ENCODE results near the gene ARRB1. TPM values are rescaled to one million over a fixed set of nuclear protein-coding genes. Genes with fewer than 3 reads are reported as not detected.

Gene ARRB1
- total and polyA plus RNA-seq, 12 donors: 4.9 to 54.2 (median 31.0) TPM

GRCh38 chr11:75262436-75262835, 89.0 kb downstream of the ARRB1 start:
- intact Hi-C loops (cut with DNase I): no loop called here

GRCh38 chr11:75261902-75262361, 89.5 kb downstream of the ARRB1 start:
- intact Hi-C loops (cut with DNase I): no loop called here
- Histone ChIP-seq H3K4me3 (no peak overlapping the region), H3K4me1 (replicated peaks in 1 of 2) (no peaks in the 10 kb centered on the region), H3K9me3 (replicated peaks in 1 of 3) (no peaks in the 10 kb centered on the region), H3K27ac (no peak overlapping the region), H3K27me3 (no peaks in the 10 kb centered on the region), H3K36me3 (replicated peaks in 1 of 2) (no peaks in the 10 kb centered on the region)
- WGBS, 4 donors: 83 to 87% (median 86%) methylated on average over 5 to 6 of the region's 6 CpGs
- TF ChIP-seq CTCF (IDR thresholded peaks at IDR 0.05) (no peak), POLR2A (IDR thresholded peaks at IDR 0.05) (no peak)
- DNase-seq: no peak

More at GRCh38 chr11:75262436-75262835, 89.0 kb downstream of the ARRB1 start:
- no peak for DNase-seq
- Histone ChIP-seq H3K4me3 (no peak overlapping the region), H3K9me3 (replicated peaks in 1 of 3) (no peaks in the 10 kb centered on the region), H3K4me1 (replicated peaks in 1 of 2) (no peaks in the 10 kb centered on the region), H3K36me3 (replicated peaks in 1 of 2) (no peaks in the 10 kb centered on the region), H3K27ac (no peak overlapping the region), H3K27me3 (no peaks in the 10 kb centered on the region)
- WGBS, 4 donors: 79 to 84% (median 82%) methylated on average over 4 of the region's 4 CpGs
- TF ChIP-seq CTCF (IDR thresholded peaks at IDR 0.05) (no peak), POLR2A (IDR thresholded peaks at IDR 0.05) (no peak)

GRCh38 chr11:75260396-75261170, 90.9 kb downstream of the ARRB1 start:
- Histone ChIP-seq H3K4me1 (replicated peaks in 1 of 2) (no peaks in the 10 kb centered on the region), H3K27me3 (no peaks in the 10 kb centered on the region), H3K27ac (no peak overlapping the region), H3K4me3 (no peak overlapping the region), H3K36me3 (replicated peaks in 1 of 2) (no peaks in the 10 kb centered on the region), H3K9me3 (replicated peaks in 1 of 3) (no peaks in the 10 kb centered on the region)
- intact Hi-C loops (cut with DNase I): no loop called here
- TF ChIP-seq CTCF (IDR thresholded peaks at IDR 0.05): no peak
- TF ChIP-seq POLR2A (IDR thresholded peaks at IDR 0.05): no peak
- WGBS, 4 donors: 50 to 58% (median 54%) methylated on average over 10 of the region's 10 CpGs
- DNase-seq: no peak

- no peaks in the 10 kb centered on the region for H3K9me3 ChIP-seq (replicated peaks in 1 of 3)
- intact Hi-C loops (cut with DNase I): no loop called here
- H3K27ac ChIP-seq: no peak overlapping the region
- DNase-seq: no peak
- H3K4me1 ChIP-seq (replicated peaks in 1 of 2): no peaks in the 10 kb centered on the region
- H3K27me3 ChIP-seq: no peaks in the 10 kb centered on the region
- H3K4me3 ChIP-seq: no peak overlapping the region
- H3K36me3 ChIP-seq (replicated peaks in 1 of 2): no peaks in the 10 kb centered on the region
- TF ChIP-seq POLR2A (IDR thresholded peaks at IDR 0.05) (no peak), CTCF (IDR thresholded peaks at IDR 0.05) (no peak)
Observed at GRCh38 chr11:75254326-75254725, 97.1 kb downstream of the ARRB1 start.
